Bronchus fibroblast of lung (primary cell): ENCODE data around the gene PCDHGA4. TPM values are rescaled to one million over a fixed set of nuclear protein-coding genes. Genes with fewer than 3 reads are reported as not detected.

Experiments used
- total RNA-seq: library from RNA; depleted of rRNA; stranded (reverse); fragments of >200 nt; gene quantifications from 2 replicates; pipeline ENCODE4 v1.2.3, GENCODE V29; 2015

Gene PCDHGA4
- 1.0 and 1.3 TPM in 2 replicates for total RNA-seq

GRCh38 chr5:141354900-141355469 lies at the start of gene PCDHGA4:
PCDHGA4 (plus strand) TSS chr5:141355021; CDS start chr5:141355108, 87 bp downstream.

GRCh38 chr5:141320225-141321169 lies 34.3 kb upstream of the PCDHGA4 start, which contains the start of gene TAF7:
TAF7 (minus strand) TSS chr5:141320784; CDS start chr5:141320044, 740 bp downstream.

GRCh38 chr5:141330299-141331080 lies 24.3 kb upstream of the PCDHGA4 start, which contains the start of gene PCDHGA1:
PCDHGA1 (plus strand) TSS chr5:141330514.

GRCh38 chr5:141338538-141339306 lies 16.1 kb upstream of the PCDHGA4 start, which contains the start of gene PCDHGA2:
PCDHGA2 (plus strand) TSS chr5:141338760.

GRCh38 chr5:141343242-141343952 lies 11.4 kb upstream of the PCDHGA4 start, which contains the start of gene PCDHGA3:
PCDHGA3 (plus strand) TSS chr5:141343829; CDS start chr5:141344034, 205 bp downstream.

GRCh38 chr5:141349917-141350619 lies 4.8 kb upstream of the PCDHGA4 start, which contains the start of gene PCDHGB1:
PCDHGB1 (plus strand) TSS chr5:141350099; CDS start chr5:141350261, 162 bp downstream.

GRCh38 chr5:141359790-141360426 lies 5.1 kb downstream of the PCDHGA4 start, which contains the start of gene PCDHGB2:
PCDHGB2 (plus strand) TSS chr5:141359994; CDS start chr5:141360136, 142 bp downstream.

GRCh38 chr5:141363952-141364660 lies 9.3 kb downstream of the PCDHGA4 start, which contains the start of gene PCDHGA5:
PCDHGA5 (plus strand) TSS chr5:141364162; CDS start chr5:141364331, 169 bp downstream.

GRCh38 chr5:141369994-141370848 lies 15.4 kb downstream of the PCDHGA4 start, which contains the start of gene PCDHGB3:
PCDHGB3 (plus strand) TSS chr5:141370242; CDS start chr5:141370395, 153 bp downstream.

GRCh38 chr5:141373673-141374317 lies 19.0 kb downstream of the PCDHGA4 start, which contains the start of gene PCDHGA6:
PCDHGA6 (plus strand) TSS chr5:141373891; CDS start chr5:141374084, 193 bp downstream.

GRCh38 chr5:141382469-141383294 lies 27.9 kb downstream of the PCDHGA4 start, which contains the start of gene PCDHGA7:
PCDHGA7 (plus strand) TSS chr5:141382742; CDS start chr5:141382900, 158 bp downstream.

GRCh38 chr5:141387557-141388311 lies 32.9 kb downstream of the PCDHGA4 start, which contains the start of gene PCDHGB4:
PCDHGB4 (plus strand) TSS chr5:141387698; CDS start chr5:141387885, 187 bp downstream.

GRCh38 chr5:141392429-141393198 lies 37.8 kb downstream of the PCDHGA4 start, which contains the start of gene PCDHGA8:
PCDHGA8 (plus strand) TSS chr5:141392633; CDS start chr5:141392814, 181 bp downstream.

